ENCODE data around the gene PDZRN4. TPM values are rescaled to one million over a fixed set of nuclear protein-coding genes. Genes with fewer than 3 reads are reported as not detected.
"Not testable (repeated sequence)": the region's sequence is repeated elsewhere in the genome, so short reads cannot be mapped to it uniquely, and the experiment has no call there.

Gene PDZRN4
- polyA plus RNA-seq, 1 donor from 2014 or later = 46.7 TPM

- no peak overlapping the region for H2AFZ ChIP-seq (ENCODE audit: low read depth, low read length)
Observed at GRCh38 chr12:41545761-41546160, 357.6 kb downstream of the PDZRN4 start.

GRCh38 chr12:41547071-41547470 lies 359.0 kb downstream of the PDZRN4 start:
- H3K36me3 ChIP-seq (ENCODE audit: insufficient read depth, low read length); H3K79me2 ChIP-seq (replicated peaks; ENCODE audit: insufficient read depth, low read length); H3K27ac ChIP-seq (ENCODE audit: low read length); H2AFZ ChIP-seq (ENCODE audit: low read depth, low read length); H4K20me1 ChIP-seq (ENCODE audit: insufficient read depth); H3K4me2 ChIP-seq (ENCODE audit: low read length); H3K4me3 ChIP-seq (ENCODE audit: low read length); H3F3A ChIP-seq (ENCODE audit: insufficient read depth, low read length, poor library complexity, severe bottlenecking); H3K9me2 ChIP-seq (ENCODE audit: insufficient read depth, low read length); H3K9ac ChIP-seq (ENCODE audit: low read length); H3K9me3 ChIP-seq (ENCODE audit: low read length); H3K27me3 ChIP-seq (ENCODE audit: insufficient read depth, low read depth, low read length): not testable (repeated sequence)

More at GRCh38 chr12:41545761-41546160, 357.6 kb downstream of the PDZRN4 start:
- Histone ChIP-seq H3K27me3 (ENCODE audit: insufficient read depth, low read depth, low read length) (no peaks in the 10 kb centered on the region), H3K4me3 (ENCODE audit: low read length) (no peak overlapping the region), H3F3A (ENCODE audit: insufficient read depth, low read length, poor library complexity, severe bottlenecking) (no peaks in the 10 kb centered on the region), H3K27ac (ENCODE audit: low read length) (no peak overlapping the region), H3K9me2 (ENCODE audit: insufficient read depth, low read length) (no peaks in the 10 kb centered on the region), H3K36me3 (ENCODE audit: insufficient read depth, low read length) (no peaks in the 10 kb centered on the region), H4K20me1 (ENCODE audit: insufficient read depth) (no peaks in the 10 kb centered on the region), H3K9me3 (ENCODE audit: low read length) (no peaks in the 10 kb centered on the region), H3K79me2 (replicated peaks; ENCODE audit: insufficient read depth, low read length) (no peaks in the 10 kb centered on the region), H3K4me2 (ENCODE audit: low read length) (no peak overlapping the region), H3K9ac (ENCODE audit: low read length) (no peak overlapping the region)
- TF ChIP-seq REST (IDR thresholded peaks at IDR 0.05; ENCODE audit: borderline replicate concordance) (no peak), EP300 (conservative IDR thresholded peaks at IDR 0.05; ENCODE audit: poor library complexity, severe bottlenecking) (no peak), CTCF (IDR thresholded peaks at IDR 0.05; ENCODE audit: poor library complexity, severe bottlenecking) (no peak), RAD21 (conservative IDR thresholded peaks at IDR 0.05) (no peak), MXI1 (conservative IDR thresholded peaks at IDR 0.05; ENCODE audit: poor library complexity, severe bottlenecking) (no peak), EZH2 (IDR thresholded peaks at IDR 0.05; ENCODE audit: borderline replicate concordance, insufficient read depth, low read length, poor library complexity, severe bottlenecking) (no peak), POLR2AphosphoS5 (IDR thresholded peaks at IDR 0.05) (no peak), SMC3 (conservative IDR thresholded peaks at IDR 0.05; ENCODE audit: poor library complexity) (no peak), TAF1 (IDR thresholded peaks at IDR 0.05; ENCODE audit: low read depth) (no peak)

- Histone ChIP-seq H3K27me3 (ENCODE audit: insufficient read depth, low read depth, low read length) (no peaks in the 10 kb centered on the region), H3F3A (ENCODE audit: insufficient read depth, low read length, poor library complexity, severe bottlenecking) (no peaks in the 10 kb centered on the region), H3K79me2 (replicated peaks; ENCODE audit: insufficient read depth, low read length) (no peaks in the 10 kb centered on the region), H4K20me1 (ENCODE audit: insufficient read depth) (no peaks in the 10 kb centered on the region), H3K9me2 (ENCODE audit: insufficient read depth, low read length) (no peaks in the 10 kb centered on the region), H2AFZ (ENCODE audit: low read depth, low read length) (no peak overlapping the region), H3K4me2 (ENCODE audit: low read length) (no peak overlapping the region), H3K36me3 (ENCODE audit: insufficient read depth, low read length) (no peaks in the 10 kb centered on the region), H3K27ac (ENCODE audit: low read length) (peak overlapping the region; percentile 48), H3K9me3 (ENCODE audit: low read length) (no peaks in the 10 kb centered on the region), H3K4me3 (ENCODE audit: low read length) (no peak overlapping the region), H3K9ac (ENCODE audit: low read length) (no peak overlapping the region)
- no peak for TF ChIP-seq EZH2 (IDR thresholded peaks at IDR 0.05; ENCODE audit: borderline replicate concordance, insufficient read depth, low read length, poor library complexity, severe bottlenecking)
- peak; percentile 30 for TF ChIP-seq SMC3 (conservative IDR thresholded peaks at IDR 0.05; ENCODE audit: poor library complexity)
- TF ChIP-seq MXI1 (conservative IDR thresholded peaks at IDR 0.05; ENCODE audit: poor library complexity, severe bottlenecking) = no peak
- no peak for TF ChIP-seq TAF1 (IDR thresholded peaks at IDR 0.05; ENCODE audit: low read depth)
- TF ChIP-seq REST (IDR thresholded peaks at IDR 0.05; ENCODE audit: borderline replicate concordance) = peak; percentile 26
- peak; percentile 56 for TF ChIP-seq POLR2AphosphoS5 (IDR thresholded peaks at IDR 0.05)
- TF ChIP-seq EP300 (conservative IDR thresholded peaks at IDR 0.05; ENCODE audit: poor library complexity, severe bottlenecking) = peak; percentile 88
- no peak for TF ChIP-seq CTCF (IDR thresholded peaks at IDR 0.05; ENCODE audit: poor library complexity, severe bottlenecking)
- TF ChIP-seq RAD21 (conservative IDR thresholded peaks at IDR 0.05) = no peak
Observed at GRCh38 chr12:41548926-41549325, 360.8 kb downstream of the PDZRN4 start.
